Head of caudate nucleus (tissue), 42 donors: ENCODE measurements around the gene ALPG.
A peak's percentile ranks its signal among the peaks of the same experiment; 100 is the strongest.
"Not testable (repeated sequence)": the region's sequence is repeated elsewhere in the genome, so short reads cannot be mapped to it uniquely, and the experiment has no call there.

Experiments
- DNase-seq, 42 donors: peaks; one replicate each; pipeline versions ENCODE4 v3.0.0 to v3.0.0-alpha.2; 2020 to 2021; ENCODE audit warnings: mixed read lengths in 7 of 42
- intact Hi-C: fragments of 100-400 bp; cut with DNase I; formaldehyde crosslinking; loops from one replicate; pipeline ENCODE4 v1.15.0; 2022

ALPG gene

DNA sequence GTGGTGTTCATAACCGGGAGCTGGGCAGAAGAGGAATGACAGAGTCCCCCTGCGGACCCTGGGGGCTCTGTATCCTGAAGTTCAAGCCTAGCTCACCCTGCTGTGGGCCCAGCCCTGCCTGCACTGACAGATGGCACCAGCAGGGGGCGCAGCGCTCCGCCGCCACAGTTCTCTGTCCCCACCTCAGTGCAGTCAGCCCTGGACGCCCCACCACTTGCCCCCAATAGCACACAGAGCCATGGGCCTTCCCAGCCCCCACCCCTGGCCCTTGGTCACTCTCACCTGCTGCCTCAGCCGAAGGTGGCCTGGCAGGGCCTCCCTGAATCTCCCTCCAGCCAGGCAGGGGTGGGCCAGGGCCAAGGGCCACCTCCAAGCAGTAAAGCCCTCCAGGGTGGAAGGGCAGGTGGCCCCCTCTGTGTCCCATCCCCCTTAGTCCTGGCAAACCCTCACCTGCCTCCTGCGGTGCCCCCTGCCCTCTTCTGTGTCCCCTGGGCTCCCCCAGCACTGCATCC, 39.7 kb downstream of the ALPG start:
- intact Hi-C loops: loop anchor here (2.0 kb wide), 1 partner anchor 72 kb away; no protein-coding TSS in a partner anchor
- DNase-seq: peak in 1 of 42 donors; percentile 27

DNA sequence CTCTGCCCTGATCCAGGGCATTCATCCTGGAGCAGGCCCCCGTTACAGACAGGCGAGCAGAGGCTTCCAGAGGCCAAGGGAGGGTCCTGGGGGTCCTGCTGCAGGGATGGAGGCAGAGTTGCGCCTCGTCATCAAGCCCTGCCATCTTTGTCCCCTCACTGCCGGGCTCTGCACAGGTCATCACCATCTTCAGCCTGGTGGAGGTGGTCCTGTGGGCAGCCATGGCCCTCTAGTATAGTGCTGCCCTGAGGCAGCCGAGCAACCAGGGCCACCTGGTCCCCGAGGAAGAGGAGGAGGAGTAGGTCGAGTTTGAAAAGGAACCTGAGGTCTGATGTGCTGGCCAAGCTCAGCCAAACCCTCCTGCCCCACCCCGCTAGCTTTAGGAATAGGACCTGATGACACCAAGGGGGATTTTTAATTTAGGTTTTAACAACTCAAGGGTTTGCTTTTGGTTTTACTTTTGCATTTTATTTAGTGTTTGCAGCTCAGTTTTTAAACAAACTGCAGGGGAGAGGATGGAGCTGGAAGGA, 40.5 kb downstream of the ALPG start:
- intact Hi-C loops: loop anchor here (2.0 kb wide), 1 partner anchor 72 kb away; no protein-coding TSS in a partner anchor

DNA sequence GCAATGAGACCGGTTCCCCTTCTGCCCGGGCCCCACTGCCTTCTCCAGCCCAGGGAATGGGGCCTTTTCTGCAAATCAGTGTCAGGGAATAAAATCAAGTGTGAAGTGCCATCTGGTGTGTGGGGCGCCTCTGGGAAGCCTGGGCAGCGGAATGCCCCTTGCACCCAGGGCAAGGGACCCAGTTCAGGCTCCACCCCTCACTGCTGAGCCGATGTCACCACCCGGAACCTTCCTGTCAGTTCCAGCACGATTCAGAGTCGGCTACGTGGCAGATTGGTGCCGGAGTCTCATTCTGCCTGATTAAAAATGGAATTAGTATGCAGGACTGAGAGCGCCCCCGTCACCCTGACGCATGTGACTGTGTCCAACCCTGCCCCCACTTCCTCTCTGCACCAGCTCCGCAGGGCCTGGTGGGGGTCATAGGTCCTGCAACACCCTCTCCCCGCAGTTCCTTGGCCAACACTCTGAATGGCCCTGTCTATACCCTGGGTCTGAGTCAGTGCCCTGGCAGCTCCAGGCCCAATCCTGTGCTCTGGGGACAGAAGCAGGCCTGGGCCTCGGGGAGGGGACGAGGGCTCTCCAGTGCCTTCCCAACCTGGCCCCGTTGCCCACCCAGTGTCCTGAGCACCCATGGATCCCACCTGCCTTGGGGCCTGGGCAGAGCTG, 41.1 kb downstream of the ALPG start:
- intact Hi-C loops: loop anchor here (2.0 kb wide), 1 partner anchor 71 kb away; no protein-coding TSS in a partner anchor
- peak in 32 of 42 donors; percentile 21 to 76 (median 49) for DNase-seq

More for the DNA sequence above, 40.5 kb downstream of the ALPG start:
- peak in 1 of 42 donors; percentile 34 for DNase-seq

DNA sequence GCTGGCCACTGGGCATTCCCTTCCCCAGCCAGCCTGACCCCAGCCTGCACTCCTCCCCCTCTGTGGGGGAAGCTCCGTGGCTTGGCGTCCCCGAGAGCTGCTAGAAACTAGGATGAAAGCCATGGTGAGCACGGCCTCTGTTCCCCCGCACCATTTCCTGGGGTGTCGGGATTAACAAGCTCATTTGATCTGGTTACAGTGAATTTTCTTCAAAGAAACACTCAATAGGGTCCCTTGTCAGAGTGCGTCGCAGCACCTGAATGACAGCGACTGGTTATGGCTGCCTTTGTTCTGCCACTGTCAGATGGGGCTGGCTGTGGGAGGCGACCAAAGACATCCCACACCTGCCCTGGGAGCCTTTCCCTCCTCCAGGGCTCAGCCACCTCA, 41.7 kb downstream of the ALPG start:
- intact Hi-C loops: no loop called here
- DNase-seq: peak in 14 of 42 donors; percentile 5 to 50 (median 32)

DNA sequence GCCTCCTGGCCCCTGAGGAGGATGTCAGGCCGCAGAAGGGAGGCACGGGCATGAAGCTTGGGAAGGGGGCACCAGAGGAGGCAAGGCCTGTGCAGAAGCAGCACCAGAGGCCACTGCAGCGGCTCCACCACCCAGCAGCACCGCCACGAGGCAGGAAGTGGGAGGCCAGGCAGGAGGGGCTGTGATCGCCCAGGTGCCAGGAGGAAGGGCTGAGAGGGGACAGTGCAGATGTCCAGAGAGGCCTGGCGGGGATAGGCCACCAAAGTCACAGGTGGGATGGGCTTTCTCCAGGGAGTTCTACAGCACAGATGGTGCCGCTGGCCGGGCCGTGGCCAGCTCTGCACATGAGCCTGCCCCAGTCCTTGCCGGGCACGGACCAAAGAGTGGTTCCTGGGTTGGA, 43.3 kb downstream of the ALPG start:
- intact Hi-C loops: no loop called here
- DNase-seq: peak in 4 of 42 donors; percentile 5 to 22 (median 14)

GRCh38 chr2:232451645-232452044, 45.0 kb downstream of the ALPG start:
- peak in 2 of 42 donors; percentile 2 to 10 for DNase-seq
- intact Hi-C loops: not testable (repeated sequence)

GRCh38 chr2:232454630-232455029, 48.0 kb downstream of the ALPG start:
- DNase-seq: peak in 2 of 42 donors; percentile 13 to 15
- intact Hi-C loops: no loop called here

- peak in 2 of 42 donors; percentile 17 to 26 for DNase-seq
These were observed 49.0 kb downstream of the ALPG start, which contains the start of gene ALPI for GRCh38 chr2:232455426-232456255. Gene ALPI (plus strand): TSS chr2:232456153. CDS start chr2:232456200, 47 bp downstream.

GRCh38 chr2:232456296-232457120, 49.9 kb downstream of the ALPG start:
- intact Hi-C loops: no loop called here
- peak in 1 of 42 donors; percentile 24 for DNase-seq

More at GRCh38 chr2:232455426-232456255, 49.0 kb downstream of the ALPG start, which contains the start of gene ALPI:
- intact Hi-C loops: no loop called here

GRCh38 chr2:232457121-232458011, 50.7 kb downstream of the ALPG start:
- DNase-seq: peak in 1 of 42 donors; percentile 10
- intact Hi-C loops: no loop called here

DNA sequence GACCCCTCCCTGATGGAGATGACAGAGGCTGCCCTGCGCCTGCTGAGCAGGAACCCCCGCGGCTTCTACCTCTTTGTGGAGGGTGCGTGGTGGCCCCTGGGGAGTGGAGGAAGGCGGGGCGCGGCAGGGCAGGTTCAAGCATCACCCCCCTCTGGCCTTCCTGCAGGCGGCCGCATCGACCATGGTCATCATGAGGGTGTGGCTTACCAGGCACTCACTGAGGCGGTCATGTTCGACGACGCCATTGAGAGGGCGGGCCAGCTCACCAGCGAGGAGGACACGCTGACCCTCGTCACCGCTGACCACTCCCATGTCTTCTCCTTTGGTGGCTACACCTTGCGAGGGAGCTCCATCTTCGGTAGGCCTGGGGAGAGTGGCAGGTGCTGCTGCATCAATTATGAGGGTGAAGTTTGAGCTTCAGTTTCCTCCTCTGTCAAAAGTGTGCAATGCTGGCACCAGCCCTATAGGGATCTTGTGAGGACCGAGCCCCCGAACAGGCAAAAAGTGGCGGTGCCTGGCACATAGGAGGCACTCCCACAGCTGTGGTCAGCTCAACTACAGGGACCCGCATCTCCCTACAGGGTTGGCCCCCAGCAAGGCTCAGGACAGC, 51.5 kb downstream of the ALPG start:
- peak in 1 of 42 donors; percentile 10 for DNase-seq
- intact Hi-C loops: no loop called here

- intact Hi-C loops: no loop called here
- peak in 1 of 42 donors; percentile 14 for DNase-seq
These were observed 52.2 kb downstream of the ALPG start for GRCh38 chr2:232458661-232459418.

- intact Hi-C loops: no loop called here
- DNase-seq: peak in 2 of 42 donors; percentile 2 to 5
These were observed 52.9 kb downstream of the ALPG start for GRCh38 chr2:232459419-232460035.

GRCh38 chr2:232460171-232460570, 53.5 kb downstream of the ALPG start:
- peak in 1 of 42 donors; percentile 1 for DNase-seq
- intact Hi-C loops: no loop called here
